Liver (tissue), 9 donors: ENCODE measurements around the gene SNX33. TPM values are rescaled to one million over a fixed set of nuclear protein-coding genes. Genes with fewer than 3 reads are reported as not detected.

Experiments used
- DNase-seq: peaks from one replicate; pipeline ENCODE4 v3.0.0-alpha.2; 2017; ENCODE audit warnings: low spot score
- H3K27ac ChIP-seq, 2 donors: one replicate each; pipeline ENCODE4 v1.7.0; 2013; ENCODE audit warnings: inconsistent platforms in 2 of 2, low read length in 2 of 2, control low read depth in 1 of 2, low read depth in 1 of 2, mild to moderate bottlenecking in 1 of 2
- H3K27me3 ChIP-seq, 4 donors: one replicate each; pipeline versions ENCODE4 v1.6.1 to v1.7.0; 2013; ENCODE audit warnings: low read length in 3 of 4, inconsistent platforms in 1 of 4, mild to moderate bottlenecking in 1 of 4, moderate library complexity in 1 of 4; ENCODE audit not compliant: control insufficient read depth in 4 of 4, insufficient read depth in 4 of 4
- H3K36me3 ChIP-seq, 4 donors: one replicate each; pipeline versions ENCODE4 v1.6.1 to v1.7.0; 2013; ENCODE audit warnings: low read length in 3 of 4, mild to moderate bottlenecking in 3 of 4, low read depth in 1 of 4, moderate library complexity in 1 of 4; ENCODE audit not compliant: control insufficient read depth in 4 of 4, insufficient read depth in 3 of 4
- H3K4me1 ChIP-seq, 4 donors: one replicate each; pipeline versions ENCODE4 v1.6.1 to v1.7.0; 2013; ENCODE audit warnings: low read length in 3 of 4, mild to moderate bottlenecking in 3 of 4, moderate library complexity in 1 of 4; ENCODE audit not compliant: control insufficient read depth in 4 of 4, insufficient read depth in 4 of 4
- H3K4me3 ChIP-seq, 3 donors: one replicate each; pipeline versions ENCODE4 v1.6.1 to v1.7.0; 2013; ENCODE audit warnings: low read length in 3 of 3, control low read depth in 1 of 3, low read depth in 1 of 3, mild to moderate bottlenecking in 1 of 3
- H3K9ac ChIP-seq, 2 donors: one replicate each; pipeline ENCODE4 v1.7.0; 2013; ENCODE audit warnings: low read length in 2 of 2, mild to moderate bottlenecking in 2 of 2, moderate library complexity in 2 of 2, control low read depth in 1 of 2, low read depth in 1 of 2
- H3K9me3 ChIP-seq, 4 donors: one replicate each; pipeline versions ENCODE4 v1.6.1 to v1.7.0; 2013; ENCODE audit warnings: low read length in 3 of 4; ENCODE audit not compliant: control insufficient read depth in 4 of 4
- EGR1 ChIP-seq, 2 donors: IDR thresholded peaks; 2 replicates each; pipeline ENCODE4 v1.6.1; 2016 to 2018; ENCODE audit warnings: antibody characterized with exemption in 2 of 2, low read depth in 2 of 2
- FOXA1 ChIP-seq: IDR thresholded peaks from 2 replicates; pipeline ENCODE4 v1.6.1; 2016; ENCODE audit warnings: antibody characterized with exemption
- FOXA2 ChIP-seq: IDR thresholded peaks from 2 replicates; pipeline ENCODE4 v1.6.1; 2016; ENCODE audit warnings: antibody characterized with exemption
- GABPA ChIP-seq, 2 donors: IDR thresholded peaks in 1 of 2; conservative IDR thresholded peaks in 1 of 2; 2 replicates each; pipeline ENCODE4 v1.6.1; 2016; ENCODE audit warnings: antibody characterized with exemption in 2 of 2, mild to moderate bottlenecking in 1 of 2, moderate library complexity in 1 of 2
- HNF4G ChIP-seq: IDR thresholded peaks from 2 replicates; pipeline ENCODE4 v1.6.1; 2016; ENCODE audit warnings: antibody characterized with exemption
- JUND ChIP-seq, 2 donors: IDR thresholded peaks; 2 replicates each; pipeline ENCODE4 v1.6.1; 2016; ENCODE audit warnings: antibody characterized with exemption in 2 of 2
- NR2F2 ChIP-seq: IDR thresholded peaks from 2 replicates; pipeline ENCODE4 v1.6.1; 2016; ENCODE audit warnings: antibody characterized with exemption
- RAD21 ChIP-seq, 2 donors: IDR thresholded peaks; 2 replicates each; pipeline ENCODE4 v1.6.1; 2016; ENCODE audit warnings: antibody characterized with exemption in 2 of 2, mild to moderate bottlenecking in 2 of 2
- SP1 ChIP-seq: IDR thresholded peaks from 2 replicates; pipeline ENCODE4 v1.6.1; 2018; ENCODE audit warnings: antibody characterized with exemption, mild to moderate bottlenecking
- TAF1 ChIP-seq: conservative IDR thresholded peaks from 2 replicates; pipeline ENCODE4 v1.6.1; 2016; ENCODE audit warnings: antibody characterized with exemption, mild to moderate bottlenecking
- YY1 ChIP-seq: IDR thresholded peaks from 2 replicates; pipeline ENCODE4 v1.6.1; 2016; ENCODE audit warnings: antibody characterized with exemption, mild to moderate bottlenecking
- WGBS: extraction: QIAGEN DNeasy Blood & Tissue Kit; methylation state at CpG from one replicate; pipeline ENCODE4 v1.1.7; 2013; 5-methylcytosine and 5-hydroxymethylcytosine counted together
- polyA plus RNA-seq, 2 donors: library from polyadenylated mRNA; stranded (reverse) in 1 of 2; unstranded in 1 of 2; fragments of 200-250 nt in 1 of 2; fragments of >200 nt in 1 of 2; fragmentation: Nextera tagmentation in 1 of 2; extraction: Ambion mirVana in 1 of 2; gene quantifications; one replicate each; pipeline versions ENCODE4 v1.2.1 to v1.2.3, GENCODE V29; 2013 to 2015
- total RNA-seq, 2 donors: library from RNA; depleted of rRNA; stranded (reverse); fragments of >200 nt; gene quantifications; one replicate each; pipeline ENCODE4 v1.2.3, GENCODE V29; 2014
- TF ChIP-seq, protein P1 (sequence below): IDR thresholded peaks from 2 replicates; pipeline ENCODE4 v1.6.1; 2016; ENCODE audit warnings: antibody characterized with exemption
- TF ChIP-seq, protein P2 (sequence below): IDR thresholded peaks from 2 replicates; pipeline ENCODE4 v1.6.1; 2016; ENCODE audit warnings: antibody characterized with exemption
- TF ChIP-seq, protein P3 (sequence below): IDR thresholded peaks from 2 replicates; pipeline ENCODE4 v1.6.1; 2016; ENCODE audit warnings: antibody characterized with exemption, mild to moderate bottlenecking
- TF ChIP-seq, protein P4 (sequence below): IDR thresholded peaks from 2 replicates; pipeline ENCODE4 v1.6.1; 2016; ENCODE audit warnings: antibody characterized with exemption
- TF ChIP-seq, protein P5 (sequence below): fragments of 150-350 bp; IDR thresholded peaks from 2 replicates; pipeline ENCODE4 v1.5.1; 2017; ENCODE audit warnings: improper control_type of control experiment, low read depth, low read length; ENCODE audit not compliant: missing input control
- donor health status: healthy.
- donor health status: healthy.
- donor health status: healthy.
- donor health status: healthy.
- donor health status: healthy.

Gene SNX33
- total and polyA plus RNA-seq, 4 donors: 7.1 to 10.8 (median 9.1) TPM

DNA sequence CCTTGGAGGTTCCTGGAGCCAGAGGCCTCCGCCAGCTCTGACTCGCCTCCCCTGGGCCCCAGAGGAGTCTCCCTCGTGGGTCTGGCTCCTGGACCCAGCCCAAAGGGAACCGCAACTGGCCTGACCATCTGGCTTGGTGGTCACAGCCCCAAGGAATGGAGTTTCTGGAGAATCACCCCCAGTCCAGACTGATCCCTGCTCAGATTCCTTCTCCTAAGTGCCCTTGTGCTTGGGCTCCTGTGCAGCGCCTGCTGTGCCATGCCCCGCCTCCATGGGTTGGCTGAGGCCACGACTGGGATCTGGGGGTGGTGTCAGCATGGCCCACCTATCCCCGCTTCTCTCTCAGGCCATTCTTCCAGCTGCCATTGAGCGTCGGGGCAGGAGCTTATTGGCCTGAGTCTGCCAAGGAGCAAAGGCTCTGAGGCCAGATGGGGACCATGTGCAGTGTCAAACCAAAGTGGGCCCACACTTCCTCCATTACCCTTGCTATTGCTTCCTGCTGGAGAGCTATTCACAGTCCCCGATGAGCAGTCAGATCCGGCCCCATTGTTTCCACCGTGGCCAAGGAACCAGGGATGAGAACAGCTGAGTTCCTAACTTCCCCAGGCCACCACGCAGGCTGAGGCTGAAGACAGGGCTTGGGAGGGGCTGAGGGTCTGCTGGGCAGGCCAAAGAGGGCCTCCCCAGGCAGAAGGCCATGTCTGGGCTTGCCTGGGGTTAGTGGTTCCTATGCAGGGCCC is 46.0 kb downstream of the SNX33 start:
- no peak for DNase-seq
- TF ChIP-seq RAD21 (IDR thresholded peaks at IDR 0.05): no peak
- no peak for TF ChIP-seq TAF1
- TF ChIP-seq SP1: no peak
- TF ChIP-seq, protein P1, sequence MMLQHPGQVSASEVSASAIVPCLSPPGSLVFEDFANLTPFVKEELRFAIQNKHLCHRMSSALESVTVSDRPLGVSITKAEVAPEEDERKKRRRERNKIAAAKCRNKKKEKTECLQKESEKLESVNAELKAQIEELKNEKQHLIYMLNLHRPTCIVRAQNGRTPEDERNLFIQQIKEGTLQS: no peak
- TF ChIP-seq FOXA1: no peak
- TF ChIP-seq GABPA (IDR thresholded peaks at IDR 0.05 in 1 of 2, conservative IDR thresholded peaks at IDR 0.05 in 1 of 2): no peak
- TF ChIP-seq FOXA2: no peak
- TF ChIP-seq EGR1 (IDR thresholded peaks at IDR 0.05; ENCODE audit: low read depth in 2 of 2): no peak
- no peak for TF ChIP-seq NR2F2
- TF ChIP-seq, protein P2, sequence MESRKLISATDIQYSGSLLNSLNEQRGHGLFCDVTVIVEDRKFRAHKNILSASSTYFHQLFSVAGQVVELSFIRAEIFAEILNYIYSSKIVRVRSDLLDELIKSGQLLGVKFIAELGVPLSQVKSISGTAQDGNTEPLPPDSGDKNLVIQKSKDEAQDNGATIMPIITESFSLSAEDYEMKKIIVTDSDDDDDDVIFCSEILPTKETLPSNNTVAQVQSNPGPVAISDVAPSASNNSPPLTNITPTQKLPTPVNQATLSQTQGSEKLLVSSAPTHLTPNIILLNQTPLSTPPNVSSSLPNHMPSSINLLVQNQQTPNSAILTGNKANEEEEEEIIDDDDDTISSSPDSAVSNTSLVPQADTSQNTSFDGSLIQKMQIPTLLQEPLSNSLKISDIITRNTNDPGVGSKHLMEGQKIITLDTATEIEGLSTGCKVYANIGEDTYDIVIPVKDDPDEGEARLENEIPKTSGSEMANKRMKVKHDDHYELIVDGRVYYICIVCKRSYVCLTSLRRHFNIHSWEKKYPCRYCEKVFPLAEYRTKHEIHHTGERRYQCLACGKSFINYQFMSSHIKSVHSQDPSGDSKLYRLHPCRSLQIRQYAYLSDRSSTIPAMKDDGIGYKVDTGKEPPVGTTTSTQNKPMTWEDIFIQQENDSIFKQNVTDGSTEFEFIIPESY: no peak
- TF ChIP-seq, protein P3, sequence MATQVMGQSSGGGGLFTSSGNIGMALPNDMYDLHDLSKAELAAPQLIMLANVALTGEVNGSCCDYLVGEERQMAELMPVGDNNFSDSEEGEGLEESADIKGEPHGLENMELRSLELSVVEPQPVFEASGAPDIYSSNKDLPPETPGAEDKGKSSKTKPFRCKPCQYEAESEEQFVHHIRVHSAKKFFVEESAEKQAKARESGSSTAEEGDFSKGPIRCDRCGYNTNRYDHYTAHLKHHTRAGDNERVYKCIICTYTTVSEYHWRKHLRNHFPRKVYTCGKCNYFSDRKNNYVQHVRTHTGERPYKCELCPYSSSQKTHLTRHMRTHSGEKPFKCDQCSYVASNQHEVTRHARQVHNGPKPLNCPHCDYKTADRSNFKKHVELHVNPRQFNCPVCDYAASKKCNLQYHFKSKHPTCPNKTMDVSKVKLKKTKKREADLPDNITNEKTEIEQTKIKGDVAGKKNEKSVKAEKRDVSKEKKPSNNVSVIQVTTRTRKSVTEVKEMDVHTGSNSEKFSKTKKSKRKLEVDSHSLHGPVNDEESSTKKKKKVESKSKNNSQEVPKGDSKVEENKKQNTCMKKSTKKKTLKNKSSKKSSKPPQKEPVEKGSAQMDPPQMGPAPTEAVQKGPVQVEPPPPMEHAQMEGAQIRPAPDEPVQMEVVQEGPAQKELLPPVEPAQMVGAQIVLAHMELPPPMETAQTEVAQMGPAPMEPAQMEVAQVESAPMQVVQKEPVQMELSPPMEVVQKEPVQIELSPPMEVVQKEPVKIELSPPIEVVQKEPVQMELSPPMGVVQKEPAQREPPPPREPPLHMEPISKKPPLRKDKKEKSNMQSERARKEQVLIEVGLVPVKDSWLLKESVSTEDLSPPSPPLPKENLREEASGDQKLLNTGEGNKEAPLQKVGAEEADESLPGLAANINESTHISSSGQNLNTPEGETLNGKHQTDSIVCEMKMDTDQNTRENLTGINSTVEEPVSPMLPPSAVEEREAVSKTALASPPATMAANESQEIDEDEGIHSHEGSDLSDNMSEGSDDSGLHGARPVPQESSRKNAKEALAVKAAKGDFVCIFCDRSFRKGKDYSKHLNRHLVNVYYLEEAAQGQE: no peak
- no peak for TF ChIP-seq JUND (IDR thresholded peaks at IDR 0.05)
- no peak for TF ChIP-seq YY1
- TF ChIP-seq, protein P4, sequence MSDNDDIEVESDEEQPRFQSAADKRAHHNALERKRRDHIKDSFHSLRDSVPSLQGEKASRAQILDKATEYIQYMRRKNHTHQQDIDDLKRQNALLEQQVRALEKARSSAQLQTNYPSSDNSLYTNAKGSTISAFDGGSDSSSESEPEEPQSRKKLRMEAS: no peak

DNA sequence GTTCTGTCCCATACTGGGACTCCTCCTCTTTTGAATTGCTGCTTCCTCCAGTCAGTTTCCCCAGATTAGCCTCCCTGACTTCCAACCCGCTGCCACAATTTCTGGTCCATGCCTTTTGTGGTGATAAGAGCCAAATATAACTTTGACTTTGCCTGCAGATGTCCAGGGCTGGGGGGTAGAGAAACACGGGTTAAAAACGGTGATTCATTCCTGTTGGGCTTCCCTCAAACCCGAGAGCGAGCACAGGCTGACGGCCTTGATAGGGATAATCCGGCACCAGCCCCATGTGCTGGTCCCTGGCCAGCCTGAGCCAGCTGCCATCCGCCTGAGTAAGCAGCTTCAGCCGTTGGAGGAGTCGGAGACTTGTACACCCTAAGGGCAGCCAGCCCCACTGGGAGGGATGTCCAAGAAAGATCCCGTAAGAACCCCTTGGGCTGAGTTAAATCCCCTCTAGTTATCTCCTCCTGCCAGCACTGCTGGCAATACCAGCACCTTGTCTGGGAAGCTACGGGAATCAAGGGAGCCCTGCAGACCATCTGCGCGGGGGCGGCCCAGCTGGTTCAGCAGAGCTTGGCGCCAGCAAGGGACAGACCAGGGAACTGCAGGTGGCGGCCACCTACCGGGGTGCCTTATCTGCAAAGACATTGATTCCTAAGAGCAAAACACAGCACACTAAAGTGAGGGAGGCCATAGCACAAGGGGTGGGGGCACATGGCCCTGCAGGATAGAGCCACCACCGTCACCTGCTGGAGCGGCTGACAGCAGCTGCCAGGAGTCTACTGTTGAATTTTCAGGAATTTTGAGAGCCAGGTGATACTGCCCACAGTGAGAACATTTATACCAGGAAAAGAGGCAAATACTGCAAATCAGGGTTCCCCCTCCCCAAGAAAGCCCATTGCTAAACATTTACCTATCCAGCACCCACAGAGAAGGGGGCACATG is 46.8 kb downstream of the SNX33 start:
- peaks cover 0 to 4% (median 0%) of the 10 kb centered on the region in 4 donors for H3K4me1 ChIP-seq
- no peak overlapping the region for H3K4me3 ChIP-seq
- no peak overlapping the region for H3K27ac ChIP-seq
- H3K9ac ChIP-seq: no peak overlapping the region
- no peaks in the 10 kb centered on the region for H3K27me3 ChIP-seq
- TF ChIP-seq GABPA (IDR thresholded peaks at IDR 0.05 in 1 of 2, conservative IDR thresholded peaks at IDR 0.05 in 1 of 2) (no peak), HNF4G (no peak), FOXA1 (no peak)
- TF ChIP-seq, protein P5, sequence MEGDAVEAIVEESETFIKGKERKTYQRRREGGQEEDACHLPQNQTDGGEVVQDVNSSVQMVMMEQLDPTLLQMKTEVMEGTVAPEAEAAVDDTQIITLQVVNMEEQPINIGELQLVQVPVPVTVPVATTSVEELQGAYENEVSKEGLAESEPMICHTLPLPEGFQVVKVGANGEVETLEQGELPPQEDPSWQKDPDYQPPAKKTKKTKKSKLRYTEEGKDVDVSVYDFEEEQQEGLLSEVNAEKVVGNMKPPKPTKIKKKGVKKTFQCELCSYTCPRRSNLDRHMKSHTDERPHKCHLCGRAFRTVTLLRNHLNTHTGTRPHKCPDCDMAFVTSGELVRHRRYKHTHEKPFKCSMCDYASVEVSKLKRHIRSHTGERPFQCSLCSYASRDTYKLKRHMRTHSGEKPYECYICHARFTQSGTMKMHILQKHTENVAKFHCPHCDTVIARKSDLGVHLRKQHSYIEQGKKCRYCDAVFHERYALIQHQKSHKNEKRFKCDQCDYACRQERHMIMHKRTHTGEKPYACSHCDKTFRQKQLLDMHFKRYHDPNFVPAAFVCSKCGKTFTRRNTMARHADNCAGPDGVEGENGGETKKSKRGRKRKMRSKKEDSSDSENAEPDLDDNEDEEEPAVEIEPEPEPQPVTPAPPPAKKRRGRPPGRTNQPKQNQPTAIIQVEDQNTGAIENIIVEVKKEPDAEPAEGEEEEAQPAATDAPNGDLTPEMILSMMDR: peak; percentile 8
- 60% methylated on average over 20 of the region's 20 CpGs for WGBS
- H3K9me3 ChIP-seq: no peaks in the 10 kb centered on the region
- peak; percentile 46 for DNase-seq
- peaks cover 0 to 2% (median 0%) of the 10 kb centered on the region in 4 donors for H3K36me3 ChIP-seq

More for the DNA sequence above, 46.0 kb downstream of the SNX33 start:
- 70% methylated on average over 14 of the region's 14 CpGs for WGBS
- Histone ChIP-seq H3K9ac (no peak overlapping the region), H3K9me3 (no peaks in the 10 kb centered on the region), H3K27me3 (no peaks in the 10 kb centered on the region), H3K4me3 (no peak overlapping the region), H3K36me3 (peaks cover 0 to 2% (median 0%) of the 10 kb centered on the region in 4 donors), H3K27ac (no peak overlapping the region), H3K4me1 (peaks cover 0 to 4% (median 0%) of the 10 kb centered on the region in 4 donors)
